K562 (cell line): ENCODE results near the gene UBXN4. TPM values are rescaled to one million over a fixed set of nuclear protein-coding genes. Genes with fewer than 3 reads are reported as not detected.
A peak's percentile ranks its signal among the peaks of the same experiment; 100 is the strongest.

Experiments
- CHCHD3 ChIP-seq: fragments of 250-450 bp; sonication (Bioruptor Pico); IDR thresholded peaks from 2 replicates; pipeline ENCODE4 v2.1.2; 2022; ENCODE audit warnings: mild to moderate bottlenecking
- CHD7 ChIP-seq: fragments of 200-600 bp; sonication (generic); IDR thresholded peaks from one replicate; pipeline ENCODE4 v1.6.1; 2012; ENCODE audit warnings: mild to moderate bottlenecking, low read depth, low read length, inconsistent platforms
- DACH1 ChIP-seq: fragments of 450-650 bp; IDR thresholded peaks from 2 replicates; pipeline ENCODE4 v1.6.1; 2018; ENCODE audit not compliant: partially characterized antibody
- IRF9 ChIP-seq: fragments of 450-650 bp; IDR thresholded peaks from 2 replicates; pipeline ENCODE4 v1.6.1; 2016; ENCODE audit warnings: missing biosample characterization, missing genetic modification characterization
- MED1 ChIP-seq: sonication (generic); formaldehyde crosslinking; IDR thresholded peaks from 2 replicates; pipeline ENCODE4 v1.8.1; 2023; ENCODE audit warnings: missing genetic modification reagents, borderline replicate concordance
- PREB ChIP-seq: sonication (generic); formaldehyde crosslinking; IDR thresholded peaks from 2 replicates; pipeline ENCODE4 v1.8.1; 2023; ENCODE audit warnings: mild to moderate bottlenecking, missing genetic modification reagents
- STAT6 ChIP-seq: sonication (generic); formaldehyde crosslinking; IDR thresholded peaks from 2 replicates; pipeline ENCODE4 v1.8.1; 2023; ENCODE audit warnings: mild to moderate bottlenecking, missing genetic modification reagents
- TFAM ChIP-seq: fragments of 250-450 bp; sonication (Bioruptor Pico); conservative IDR thresholded peaks from 2 replicates; pipeline ENCODE4 v1.5.0; 2021; ENCODE audit warnings: mild to moderate bottlenecking, moderate library complexity
- TRIM28 ChIP-seq: fragments of 450-650 bp; IDR thresholded peaks from 2 replicates; pipeline ENCODE4 v1.6.1; 2017
- ZNF644 ChIP-seq: fragments of 200-800 bp; sonication (Bioruptor generic); IDR thresholded peaks from 2 replicates; pipeline ENCODE4 v1.6.1; 2016; ENCODE audit warnings: low read depth, missing genetic modification characterization, missing compliant biosample characterization
- polyA plus RNA-seq, 8 experiments: library from polyadenylated mRNA; depleted of rRNA in 4 of 8; stranded (reverse) in 5 of 8; unstranded in 3 of 8; fragments of >200 nt; fragmentation: Nextera tagmentation in 2 of 8; fragmentation: Illumina TruSeq in 1 of 8; extraction: Ambion mirVana in 2 of 8; extraction: Trizol in 1 of 8; gene quantifications; 2 replicates each; pipeline versions ENCODE4 v1.2.1 to v1.2.3, GENCODE V29; 2011 to 2014; ENCODE audit warnings: inconsistent platforms in 1 of 8, missing spikeins in 1 of 8
- total RNA-seq, 7 experiments: library from RNA; depleted of rRNA in 6 of 7; stranded (reverse); fragments of >200 nt in 6 of 7; fragmentation: Illumina TruSeq in 2 of 7; extraction: Trizol in 2 of 7; gene quantifications; 2 replicates each; pipeline versions ENCODE4 v1.2.1 to v1.2.3, GENCODE V29; 2011 to 2021; ENCODE audit warnings: low replicate concordance in 1 of 7

Gene UBXN4
- total and polyA plus RNA-seq, 9 of the 15 experiments (the other 6 are each of a cell fraction or from before 2014, with no cell fraction given), result 30.4 to 127 (median 55.3) TPM

- TF ChIP-seq PREB (no peak), IRF9 (tag) (no peak), CHCHD3 (0 out of 2 replicates have a peak, but pooled peaks have one; percentile 55), STAT6 (CRISPR knock-in tag) (no peak), TFAM (CRISPR knock-in tag) (no peak), TRIM28 (no peak), ZNF644 (tag) (no peak; the same call in 1 of the 2 replicates), DACH1 (no peak), MED1 (CRISPR knock-in tag) (no peak), CHD7 (no peak)
Observed at GRCh38 chr2:135741395-135742324, at the start of gene UBXN4 (continued).
